OCI-LY1 (cell line): ENCODE measurements around the gene INPP5A.

Experiments used
- H2AFZ ChIP-seq: fragments of 200-600 bp; sonication (generic), shearing (Covaris generic); 2 replicates; pipeline ENCODE4 v1.6.0; 2014; ENCODE audit warnings: antibody characterized with exemption, mild to moderate bottlenecking, low read length
- H3F3A ChIP-seq: fragments of 200-600 bp; sonication (generic), shearing (Covaris generic); 2 replicates; pipeline ENCODE4 v1.6.0; 2014; ENCODE audit warnings: mild to moderate bottlenecking, antibody characterized with exemption, low read length, moderate library complexity; ENCODE audit not compliant: insufficient read depth
- H3K27ac ChIP-seq: fragments of 200-600 bp; sonication (generic); 2 replicates; pipeline ENCODE4 v1.5.1; 2014; ENCODE audit warnings: low read length, mixed run types, mild to moderate bottlenecking, low read depth; ENCODE audit not compliant: poor library complexity, severe bottlenecking
- H3K27me3 ChIP-seq: fragments of 200-600 bp; sonication (generic); 2 replicates; pipeline ENCODE4 v1.6.0; 2014; ENCODE audit warnings: antibody characterized with exemption, mild to moderate bottlenecking, low read length, moderate library complexity; ENCODE audit not compliant: insufficient read depth
- H3K36me3 ChIP-seq: fragments of 200-600 bp; sonication (generic); 2 replicates; pipeline ENCODE4 v1.6.1; 2014; ENCODE audit warnings: mild to moderate bottlenecking, antibody characterized with exemption, low read length, moderate library complexity, mixed read lengths; ENCODE audit not compliant: insufficient read depth
- H3K4me1 ChIP-seq: fragments of 200-600 bp; sonication (generic); 2 replicates; pipeline ENCODE4 v1.5.1; 2014; ENCODE audit warnings: mild to moderate bottlenecking, low read length, moderate library complexity; ENCODE audit not compliant: insufficient read depth, severe bottlenecking
- H3K4me2 ChIP-seq: fragments of 200-600 bp; sonication (generic), shearing (Covaris generic); 2 replicates; pipeline ENCODE4 v1.6.1; 2014; ENCODE audit warnings: low read length
- H3K4me3 ChIP-seq: fragments of 200-600 bp; sonication (generic); 2 replicates; pipeline ENCODE4 v1.5.1; 2014; ENCODE audit warnings: low read length, low read depth, mild to moderate bottlenecking, mixed read lengths; ENCODE audit not compliant: poor library complexity, severe bottlenecking
- H3K79me2 ChIP-seq: fragments of 200-600 bp; shearing (Covaris generic); 2 replicates; pipeline ENCODE4 v1.6.1; 2016; ENCODE audit warnings: mixed run types, low read length, mixed read lengths; ENCODE audit not compliant: insufficient read depth
- H3K9ac ChIP-seq: fragments of 200-600 bp; sonication (generic), shearing (Covaris generic); 2 replicates; pipeline ENCODE4 v1.6.1; 2014; ENCODE audit warnings: mild to moderate bottlenecking, low read length, mixed read lengths
- H3K9me2 ChIP-seq: fragments of 200-600 bp; sonication (generic), shearing (Covaris generic); 2 replicates; pipeline ENCODE4 v1.6.1; 2014; ENCODE audit warnings: low read depth, mild to moderate bottlenecking, low read length, mixed read lengths
- H3K9me3 ChIP-seq: fragments of 200-600 bp; shearing (Covaris generic); 2 replicates; pipeline ENCODE4 v1.6.1; 2014; ENCODE audit warnings: low read length, mixed read lengths
- H4K20me1 ChIP-seq: fragments of 200-600 bp; sonication (generic), shearing (Covaris generic); 2 replicates; pipeline ENCODE4 v1.6.0; 2016; ENCODE audit warnings: mild to moderate bottlenecking, low read length; ENCODE audit not compliant: insufficient read depth
- CTCF ChIP-seq: fragments of 200-600 bp; sonication (generic), shearing (Covaris generic); IDR thresholded peaks from 2 replicates; pipeline ENCODE4 v1.5.1; 2017; ENCODE audit warnings: mild to moderate bottlenecking, antibody characterized with exemption, low read length, moderate library complexity, mixed read lengths
- EZH2 ChIP-seq: fragments of 200-600 bp; sonication (generic), shearing (Covaris generic); IDR thresholded peaks from 2 replicates; pipeline ENCODE4 v1.8.0; 2017; ENCODE audit warnings: borderline replicate concordance, mixed run types, mild to moderate bottlenecking, antibody characterized with exemption, low read length, moderate library complexity, mixed read lengths

Gene INPP5A

GRCh38 chr10:132611986-132612385 lies 74.4 kb downstream of the INPP5A start:
- Histone ChIP-seq H3K36me3 (no peaks in the 10 kb centered on the region), H3K9me2 (no peaks in the 10 kb centered on the region), H3K9ac (no peak overlapping the region)

GRCh38 chr10:132612571-132613504 lies 75.3 kb downstream of the INPP5A start:
- no peaks in the 10 kb centered on the region for H3F3A ChIP-seq
- no peak overlapping the region for H2AFZ ChIP-seq
- H3K9me2 ChIP-seq = no peaks in the 10 kb centered on the region
- TF ChIP-seq EZH2 (no peak), CTCF (no peak)
- H3K4me2 ChIP-seq = no peak overlapping the region
- no peak overlapping the region for H3K9ac ChIP-seq
- no peak overlapping the region for H3K27ac ChIP-seq
- no peaks in the 10 kb centered on the region for H3K79me2 ChIP-seq
- H3K4me3 ChIP-seq = no peak overlapping the region
- H4K20me1 ChIP-seq = no peaks in the 10 kb centered on the region
- no peaks in the 10 kb centered on the region for H3K4me1 ChIP-seq
- no peaks in the 10 kb centered on the region for H3K27me3 ChIP-seq
- H3K36me3 ChIP-seq = no peaks in the 10 kb centered on the region
- H3K9me3 ChIP-seq = no peaks in the 10 kb centered on the region

More at GRCh38 chr10:132611986-132612385, 74.4 kb downstream of the INPP5A start:
- Histone ChIP-seq H3K4me1 (no peaks in the 10 kb centered on the region), H3K79me2 (no peaks in the 10 kb centered on the region), H3K27ac (no peak overlapping the region), H3K4me2 (no peak overlapping the region), H4K20me1 (no peaks in the 10 kb centered on the region), H3K9me3 (no peaks in the 10 kb centered on the region), H3K27me3 (no peaks in the 10 kb centered on the region), H3K4me3 (no peak overlapping the region), H2AFZ (no peak overlapping the region), H3F3A (no peaks in the 10 kb centered on the region)
- TF ChIP-seq EZH2 (no peak), CTCF (no peak)

GRCh38 chr10:132613566-132614348 lies 76.2 kb downstream of the INPP5A start:
- H3F3A ChIP-seq = no peaks in the 10 kb centered on the region
- no peak overlapping the region for H3K27ac ChIP-seq
- H3K9ac ChIP-seq = no peak overlapping the region
- no peaks in the 10 kb centered on the region for H4K20me1 ChIP-seq
- no peaks in the 10 kb centered on the region for H3K9me2 ChIP-seq
- no peak overlapping the region for H3K4me3 ChIP-seq
- no peaks in the 10 kb centered on the region for H3K9me3 ChIP-seq
- H3K79me2 ChIP-seq = no peaks in the 10 kb centered on the region
- no peaks in the 10 kb centered on the region for H3K36me3 ChIP-seq
- H3K27me3 ChIP-seq = no peaks in the 10 kb centered on the region
- H3K4me1 ChIP-seq = no peaks in the 10 kb centered on the region
- no peak overlapping the region for H3K4me2 ChIP-seq
- H2AFZ ChIP-seq = no peak overlapping the region
- TF ChIP-seq EZH2 (no peak), CTCF (no peak)
